ENCODE measurements around the gene ZNF223. TPM values are rescaled to one million over a fixed set of nuclear protein-coding genes. Genes with fewer than 3 reads are reported as not detected.

The ZNF223 gene
- polyA plus RNA-seq, 1 of the 3 experiments (the other 2 are of a cell fraction) = 2.7 TPM

GRCh38 chr19:44093931-44094765 lies 42.3 kb downstream of the ZNF223 start, which contains the start of gene ZNF224:
Gene ZNF224 (plus strand): TSS chr19:44094361. CDS start chr19:44097874, 3,513 bp downstream.
- DNase-seq = peak; percentile 87
- Histone ChIP-seq H3F3A (replicated peaks; ENCODE audit: insufficient read depth) (no peaks in the 10 kb centered on the region), H3K27me3 (ENCODE audit: insufficient read depth) (no peaks in the 10 kb centered on the region), H3K79me2 (ENCODE audit: insufficient read depth) (peaks cover 29% of the 10 kb centered on the region), H3K4me1 (ENCODE audit: control insufficient read depth in 1 of 2, insufficient read depth in 2 of 2, low read depth in 1 of 2, low read length in 1 of 2) (no peaks in the 10 kb centered on the region; a peak in 2 of 4 replicates), H3K36me3 (replicated peaks in 1 of 2; ENCODE audit: control insufficient read depth in 1 of 2, insufficient read depth in 2 of 2, low read length in 1 of 2) (peaks cover 23 to 26% of the 10 kb centered on the region in 2 experiments), H3K9ac (peak within 1 kb of the TSS; percentile 73), H3K9me2 (no peaks in the 10 kb centered on the region), H3K27ac (ENCODE audit: low read depth in 2 of 2, low read length in 1 of 2) (peak within 1 kb of the TSS; percentile 59 to 85; a peak in 3 of 4 replicates), H3K9me3 (no peaks in the 10 kb centered on the region), H2AFZ (ENCODE audit: low read depth) (peak within 1 kb of the TSS; percentile 92), H3K4me2 (peak within 1 kb of the TSS; percentile 81), H3K4me3 (ENCODE audit: low read depth in 2 of 2, low read length in 1 of 2) (peak within 1 kb of the TSS; percentile 87 to 93), H4K20me1 (ENCODE audit: insufficient read depth) (no peaks in the 10 kb centered on the region)
- CTCF ChIA-PET = interaction anchor here (0.6 to 1.0 kb wide), 2 partner anchors 348 to 477 kb away, joined by 3 read pairs; no protein-coding TSS in a partner anchor
- TF ChIP-seq FOXM1 (IDR thresholded peaks at IDR 0.05; ENCODE audit: low read depth) (no peak), MXI1 (IDR thresholded peaks at IDR 0.05; ENCODE audit: low read depth, low read length) (peak; percentile 67), NRF1 (IDR thresholded peaks at IDR 0.05; ENCODE audit: low read depth, low read length) (peak; percentile 30; the same call in 1 of the 2 replicates), EP300 (IDR thresholded peaks at IDR 0.05; ENCODE audit: borderline replicate concordance in 1 of 2, low read depth in 1 of 2, low read length in 1 of 2) (no peak), ZBTB33 (IDR thresholded peaks at IDR 0.05; ENCODE audit: borderline replicate concordance, low read depth) (peak; percentile 87), POLR2AphosphoS5 (IDR thresholded peaks at IDR 0.05; ENCODE audit: low read depth, low read length) (peak; percentile 88; the same call in 1 of the 2 replicates), YY1 (IDR thresholded peaks at IDR 0.05; ENCODE audit: low read depth) (no peak), USF2 (IDR thresholded peaks at IDR 0.05; ENCODE audit: borderline replicate concordance, low read depth, low read length) (no peak), NFIC (IDR thresholded peaks at IDR 0.05; ENCODE audit: borderline replicate concordance) (peak; percentile 61), FOXJ3 (CRISPR knock-in tag; IDR thresholded peaks at IDR 0.05) (0 out of 2 replicates have a peak, but pooled peaks have one; percentile 37), TAF1 (IDR thresholded peaks at IDR 0.05; ENCODE audit: borderline replicate concordance, low read depth, low read length) (peak; percentile 72; the same call in 1 of the 2 replicates), SIN3A (IDR thresholded peaks at IDR 0.05; ENCODE audit: borderline replicate concordance, low read depth, low read length) (peak; percentile 63; the same call in 1 of the 2 replicates), MAX (IDR thresholded peaks at IDR 0.05; ENCODE audit: low read depth) (peak; percentile 26; the same call in 1 of the 2 replicates), TEAD4 (IDR thresholded peaks at IDR 0.05; ENCODE audit: borderline replicate concordance, insufficient read depth) (no peak), ELF1 (IDR thresholded peaks at IDR 0.05) (peak; percentile 92), CHD2 (IDR thresholded peaks at IDR 0.05; ENCODE audit: low read length, partially characterized antibody) (peak; percentile 96), GABPA (IDR thresholded peaks at IDR 0.05; ENCODE audit: low read depth) (peak; percentile 85), JUND (IDR thresholded peaks at IDR 0.05) (no peak), CTCF (IDR thresholded peaks at IDR 0.05) (no peak)
- WGBS (ENCODE audit: low lambda C conversion rate) = under 1% methylated on average over 33 of the region's 50 CpGs
- POLR2A ChIA-PET = interaction anchor here (1.5 kb wide), 1 partner anchor 19 kb away, joined by 3 read pairs; the partner anchor contains the start of gene ZNF225

Measured in SK-N-SH (cell line).